Glomerular visceral epithelial cell (primary cell): ENCODE data around the gene NBPF20.
A peak's percentile ranks its signal among the peaks of the same experiment; 100 is the strongest.
"Not testable (repeated sequence)": the region's sequence is repeated elsewhere in the genome, so short reads cannot be mapped to it uniquely, and the experiment has no call there.

Experiments
- DNase-seq: peaks from one replicate; pipeline ENCODE4 v3.0.0-alpha.2; 2016; ENCODE audit errors: extremely low spot score

The NBPF20 gene, protein sequence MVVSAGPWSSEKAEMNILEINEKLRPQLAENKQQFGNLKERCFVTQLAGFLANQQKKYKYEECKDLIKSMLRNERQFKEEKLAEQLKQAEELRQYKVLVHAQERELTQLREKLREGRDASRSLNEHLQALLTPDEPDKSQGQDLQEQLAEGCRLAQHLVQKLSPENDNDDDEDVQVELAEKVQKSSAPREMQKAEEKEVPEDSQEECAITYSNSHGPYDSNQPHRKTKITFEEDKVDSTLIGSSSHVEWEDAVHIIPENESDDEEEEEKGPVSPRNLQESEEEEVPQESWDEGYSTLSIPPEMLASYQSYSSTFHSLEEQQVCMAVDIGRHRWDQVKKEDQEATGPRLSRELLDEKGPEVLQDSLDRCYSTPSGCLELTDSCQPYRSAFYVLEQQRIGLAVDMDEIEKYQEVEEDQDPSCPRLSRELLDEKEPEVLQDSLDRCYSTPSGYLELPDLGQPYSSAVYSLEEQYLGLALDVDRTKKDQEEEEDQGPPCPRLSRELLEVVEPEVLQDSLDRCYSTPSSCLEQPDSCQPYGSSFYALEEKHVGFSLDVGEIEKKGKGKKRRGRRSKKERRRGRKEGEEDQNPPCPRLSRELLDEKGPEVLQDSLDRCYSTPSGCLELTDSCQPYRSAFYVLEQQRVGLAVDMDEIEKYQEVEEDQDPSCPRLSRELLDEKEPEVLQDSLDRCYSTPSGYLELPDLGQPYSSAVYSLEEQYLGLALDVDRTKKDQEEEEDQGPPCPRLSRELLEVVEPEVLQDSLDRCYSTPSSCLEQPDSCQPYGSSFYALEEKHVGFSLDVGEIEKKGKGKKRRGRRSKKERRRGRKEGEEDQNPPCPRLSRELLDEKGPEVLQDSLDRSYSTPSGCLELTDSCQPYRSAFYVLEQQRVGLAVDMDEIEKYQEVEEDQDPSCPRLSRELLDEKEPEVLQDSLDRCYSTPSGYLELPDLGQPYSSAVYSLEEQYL (N-terminal part only)

DNA sequence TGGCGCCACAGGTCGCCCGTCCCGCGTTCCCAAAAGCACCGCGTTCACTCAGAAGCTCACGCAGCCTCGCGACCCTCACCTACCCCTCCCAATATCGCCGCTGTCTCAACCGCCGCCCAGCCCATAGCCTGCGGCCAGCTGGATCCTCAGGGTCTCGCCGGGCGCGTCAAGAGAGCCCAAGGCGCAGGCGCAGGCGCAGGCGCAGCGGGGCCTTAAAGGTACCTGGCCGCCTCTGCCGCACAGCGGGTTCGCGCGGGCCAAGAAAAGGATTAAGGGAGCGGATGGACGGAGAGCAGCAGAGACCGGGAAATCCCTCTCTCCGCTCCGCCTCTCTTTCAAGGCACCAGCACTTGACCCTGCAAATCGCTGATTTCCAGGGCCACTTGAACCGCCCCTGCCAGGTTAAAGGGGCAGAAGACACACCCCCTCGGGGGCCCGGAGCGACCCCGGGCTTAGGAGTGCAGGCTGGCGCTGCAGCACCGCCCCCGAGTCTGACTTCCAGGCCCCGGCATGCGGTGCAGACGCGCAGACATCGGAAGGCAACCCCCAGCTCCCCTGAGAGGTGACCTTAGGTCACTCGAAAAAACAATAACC lies at the start of gene NBPF20:
Gene NBPF20 (minus strand): TSS at position 168 of the 594 bp plus-strand sequence. CDS start 20,331 bp downstream, outside the sequence.
- DNase-seq, result peak; percentile 84

DNA sequence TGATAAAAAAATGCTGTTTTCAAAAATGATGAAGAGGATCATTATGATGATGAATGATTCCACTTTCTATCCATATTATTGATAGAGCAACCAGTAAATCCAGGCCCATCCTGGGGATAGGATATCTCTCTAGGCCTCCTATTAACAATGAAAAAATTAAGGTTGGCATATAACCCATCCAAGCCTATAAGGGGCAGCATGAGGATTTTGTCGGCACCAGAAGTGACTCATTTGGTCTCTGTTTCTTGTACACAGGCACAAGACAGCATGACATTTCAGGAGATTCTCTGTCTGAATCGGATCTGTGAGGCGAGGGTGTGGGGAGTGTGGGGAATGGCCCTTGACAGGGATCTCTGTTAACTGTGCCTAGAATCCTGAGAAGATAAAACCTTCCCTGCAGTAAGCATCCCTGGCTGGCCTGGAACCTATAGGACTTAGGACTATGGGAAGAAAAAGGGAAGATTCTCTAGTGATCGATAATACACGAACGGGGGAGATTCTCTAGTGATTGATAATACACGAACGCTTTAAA lies 49.5 kb upstream of the NBPF20 start:
- not testable (repeated sequence) for DNase-seq

DNA sequence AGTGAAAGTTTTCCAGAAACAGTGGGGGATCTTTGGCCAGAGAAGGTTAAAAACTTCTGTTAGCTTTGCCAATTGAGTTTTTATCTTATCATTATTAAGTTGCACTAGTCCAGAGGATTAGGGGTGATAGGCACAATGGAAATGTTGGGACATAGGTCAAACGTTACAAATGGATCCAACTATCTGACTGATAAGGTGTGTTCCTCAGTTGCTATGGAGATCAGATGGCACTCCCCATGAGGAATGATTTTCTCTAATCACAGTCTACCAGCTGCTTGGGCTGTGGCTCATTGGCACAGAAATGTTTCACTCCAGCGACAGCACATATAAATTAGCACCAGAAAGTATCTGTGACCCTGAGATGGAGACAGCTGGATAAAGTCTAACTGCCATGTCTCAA lies 47.3 kb upstream of the NBPF20 start:
- not testable (repeated sequence) for DNase-seq

DNA sequence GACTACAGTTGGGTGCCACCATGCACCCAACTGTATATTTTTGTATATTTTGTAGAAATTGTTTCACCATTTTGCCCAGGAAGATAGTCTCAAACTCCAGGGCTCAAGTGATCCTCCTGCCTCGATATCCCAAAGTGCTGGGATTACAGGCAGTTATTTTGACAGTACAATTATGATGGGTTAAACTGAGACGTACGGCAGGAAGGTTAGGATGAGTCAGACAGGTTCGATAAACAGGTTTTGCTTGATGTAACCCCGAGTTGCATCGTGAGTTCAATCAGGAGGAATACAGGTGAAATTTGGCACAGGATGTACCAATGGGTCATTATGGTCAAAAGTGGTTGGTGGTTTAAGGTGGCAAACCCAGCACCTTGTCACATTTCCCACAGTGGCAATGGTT lies 46.0 kb upstream of the NBPF20 start:
- DNase-seq, result not testable (repeated sequence)

DNA sequence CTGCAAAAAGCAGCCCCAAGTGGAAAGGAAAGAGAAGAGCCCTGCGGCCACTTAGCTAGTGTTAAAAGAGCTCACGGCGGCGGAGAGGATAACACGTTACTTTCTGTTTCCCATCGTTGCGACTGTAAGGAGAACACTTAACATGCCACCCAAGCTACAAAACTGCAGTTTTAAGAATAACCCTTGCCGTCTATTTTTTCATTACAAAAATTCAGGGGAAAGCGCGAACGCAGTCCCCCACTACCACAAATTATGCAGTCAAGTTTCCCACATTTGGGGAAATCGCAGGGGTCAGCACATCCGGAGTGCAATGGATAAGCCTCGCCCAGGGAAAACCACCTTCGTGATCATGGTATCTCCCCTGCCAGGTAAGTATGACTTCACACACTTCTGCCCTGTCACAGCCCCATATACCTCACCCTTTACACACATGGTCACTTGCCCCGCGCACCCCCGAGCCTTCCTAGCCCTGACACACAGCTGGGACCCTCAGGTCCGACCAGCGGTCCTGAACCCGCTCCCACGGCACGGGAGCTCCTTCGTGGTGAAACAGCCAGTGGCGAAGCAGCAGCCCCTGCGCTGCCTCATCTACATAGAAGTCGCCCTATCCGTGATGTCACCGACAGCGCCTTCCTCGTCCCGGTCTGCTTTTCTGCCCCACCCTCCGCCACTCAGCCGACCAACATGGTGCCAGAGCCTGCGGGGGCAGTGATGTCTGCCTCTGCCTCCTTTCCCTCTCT lies 40.2 kb upstream of the NBPF20 start:
- peak; percentile 90 for DNase-seq

DNA sequence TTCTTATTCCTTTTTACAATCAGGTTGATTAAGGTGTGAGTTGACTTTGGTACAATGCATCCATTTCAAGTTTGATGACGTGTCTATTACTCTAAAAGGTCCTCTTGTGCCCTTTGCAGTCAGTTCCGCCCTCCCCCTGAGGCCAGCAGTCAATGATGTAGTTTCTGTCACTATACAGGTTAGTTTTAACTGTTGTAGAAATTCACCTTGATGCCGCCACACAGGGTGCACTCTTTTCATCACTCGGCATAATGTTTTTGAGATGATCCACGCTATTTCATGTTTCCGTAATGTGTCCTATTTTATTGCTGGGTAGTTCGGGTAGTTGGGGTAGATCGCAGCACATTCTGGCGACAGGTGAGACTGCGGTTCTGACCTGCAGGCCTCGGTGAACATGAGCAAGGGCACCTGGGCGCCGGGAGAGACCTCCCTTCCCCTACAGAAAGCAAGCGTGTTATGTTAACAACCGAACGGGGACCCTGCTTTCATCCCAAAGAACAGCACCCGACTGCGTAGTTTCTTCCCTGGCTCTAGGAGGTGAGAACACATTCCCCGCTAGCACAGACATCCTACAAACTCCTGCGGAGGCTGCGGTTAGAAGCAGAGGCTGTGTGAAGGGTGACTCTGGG lies 39.4 kb upstream of the NBPF20 start:
- DNase-seq, result not testable (repeated sequence)

DNA sequence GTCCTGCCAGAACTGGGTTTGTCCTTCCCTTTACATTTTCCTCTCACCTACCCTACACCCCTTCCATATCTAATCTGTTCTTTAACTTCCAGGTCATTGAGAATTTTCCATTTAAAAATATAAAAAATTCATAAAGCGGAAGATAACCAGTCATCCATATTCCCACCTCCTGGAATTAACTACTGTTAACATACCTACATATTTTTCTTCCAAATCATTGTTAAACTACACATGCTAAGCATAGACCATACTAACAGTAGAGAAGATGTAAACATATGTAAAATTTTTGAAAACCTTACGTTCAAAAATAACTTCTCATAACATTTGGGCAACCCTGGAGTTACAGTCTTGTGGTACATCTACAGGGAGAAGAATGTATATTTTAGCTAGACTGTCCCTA lies 38.6 kb upstream of the NBPF20 start:
- DNase-seq, result not testable (repeated sequence)

DNA sequence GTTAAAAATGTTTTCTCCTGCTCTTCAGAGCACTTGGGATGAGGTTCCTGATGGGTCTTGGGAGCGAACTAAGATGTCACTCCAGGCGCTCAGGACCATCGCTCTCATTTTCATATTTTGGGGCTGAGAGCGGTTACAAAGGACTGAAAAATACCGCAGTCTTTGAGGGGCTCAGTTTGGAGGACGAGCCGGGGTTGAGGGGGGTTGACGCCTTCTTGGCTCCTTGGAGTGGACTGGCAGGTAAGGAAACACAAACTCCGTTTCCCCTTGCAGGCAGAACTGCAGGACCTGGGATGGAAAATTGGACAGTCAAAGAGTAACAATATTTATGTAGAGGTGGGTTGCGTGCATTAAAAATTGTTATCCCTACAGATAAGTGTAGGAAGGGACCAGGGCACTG lies 35.3 kb upstream of the NBPF20 start:
- not testable (repeated sequence) for DNase-seq

DNA sequence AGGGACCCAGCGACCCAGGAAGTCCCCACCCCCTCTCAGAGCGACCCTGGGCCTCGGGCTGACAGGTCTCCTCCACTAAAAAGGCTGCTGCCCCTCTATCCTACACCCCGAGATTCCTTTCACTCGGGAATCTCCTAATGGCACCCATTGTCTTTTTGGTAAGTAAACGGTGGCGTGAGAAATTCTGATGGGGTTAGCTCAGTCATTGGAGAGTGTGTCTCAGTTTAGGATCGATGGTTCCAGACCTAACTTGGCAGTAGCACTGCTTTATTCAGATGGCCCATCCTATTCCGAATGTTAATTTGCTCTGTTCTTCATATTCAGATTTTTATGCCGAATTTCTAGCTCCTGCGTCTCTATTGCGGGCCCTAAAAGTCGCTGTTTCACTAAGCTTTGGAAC lies 34.6 kb upstream of the NBPF20 start:
- DNase-seq, result not testable (repeated sequence)

DNA sequence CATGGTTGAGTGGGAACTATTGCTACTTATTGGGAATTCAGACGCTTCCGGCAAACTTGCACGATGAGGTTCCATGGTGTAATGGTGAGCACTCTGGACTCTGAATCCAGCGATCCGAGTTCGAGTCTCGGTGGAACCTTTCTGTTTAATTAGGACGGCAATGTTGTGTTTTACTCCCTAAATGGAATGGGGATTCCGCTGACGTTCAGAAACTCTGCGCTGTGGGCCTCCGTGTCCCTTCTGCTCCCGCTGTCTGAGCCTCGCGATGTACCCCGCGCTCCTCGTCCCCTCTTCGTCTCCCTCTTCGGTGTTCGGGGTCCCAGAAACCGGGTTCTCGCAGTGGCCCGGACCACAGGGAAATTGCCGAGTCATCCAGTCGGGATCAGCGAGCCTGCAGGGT lies 34.2 kb upstream of the NBPF20 start:
- DNase-seq, result not testable (repeated sequence)

DNA sequence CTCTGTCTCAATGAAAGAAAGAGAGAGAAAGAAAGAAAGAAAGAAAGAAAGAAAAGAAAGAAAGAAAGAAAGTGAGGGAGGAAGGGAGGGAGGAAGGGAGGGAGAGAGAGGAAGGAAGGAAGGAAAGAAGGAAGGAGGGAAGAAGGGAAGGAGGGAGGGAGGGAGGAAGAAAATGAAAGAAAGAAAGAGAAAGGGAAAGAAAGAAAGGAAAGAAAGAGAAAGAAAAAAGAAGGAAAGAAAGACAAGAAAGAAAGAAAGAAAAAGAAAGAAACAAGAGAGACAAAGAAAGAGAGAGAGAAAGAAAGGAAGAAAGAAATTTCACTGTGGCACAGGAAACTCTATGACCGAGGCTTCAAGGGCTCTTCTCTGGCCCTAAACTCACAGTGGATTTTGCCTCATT lies 33.7 kb upstream of the NBPF20 start:
- DNase-seq, result not testable (repeated sequence)

DNA sequence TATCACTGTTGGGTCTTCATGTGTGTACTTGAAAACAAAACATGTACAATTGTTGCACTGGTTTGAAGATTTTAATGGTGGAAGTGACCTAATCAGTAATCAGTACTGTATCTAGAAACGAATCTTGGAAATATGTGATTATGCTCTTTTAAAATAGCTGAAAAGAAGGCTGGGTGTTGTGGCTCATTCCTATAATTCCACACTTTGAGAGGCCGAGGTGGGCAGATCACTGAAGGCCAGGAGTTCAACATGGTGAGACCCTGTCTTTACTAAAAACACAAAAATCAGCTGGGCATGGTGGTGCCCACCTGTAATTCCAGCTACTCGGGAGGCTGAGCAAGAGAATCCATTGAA lies 29.4 kb upstream of the NBPF20 start:
- DNase-seq, result not testable (repeated sequence)

DNA sequence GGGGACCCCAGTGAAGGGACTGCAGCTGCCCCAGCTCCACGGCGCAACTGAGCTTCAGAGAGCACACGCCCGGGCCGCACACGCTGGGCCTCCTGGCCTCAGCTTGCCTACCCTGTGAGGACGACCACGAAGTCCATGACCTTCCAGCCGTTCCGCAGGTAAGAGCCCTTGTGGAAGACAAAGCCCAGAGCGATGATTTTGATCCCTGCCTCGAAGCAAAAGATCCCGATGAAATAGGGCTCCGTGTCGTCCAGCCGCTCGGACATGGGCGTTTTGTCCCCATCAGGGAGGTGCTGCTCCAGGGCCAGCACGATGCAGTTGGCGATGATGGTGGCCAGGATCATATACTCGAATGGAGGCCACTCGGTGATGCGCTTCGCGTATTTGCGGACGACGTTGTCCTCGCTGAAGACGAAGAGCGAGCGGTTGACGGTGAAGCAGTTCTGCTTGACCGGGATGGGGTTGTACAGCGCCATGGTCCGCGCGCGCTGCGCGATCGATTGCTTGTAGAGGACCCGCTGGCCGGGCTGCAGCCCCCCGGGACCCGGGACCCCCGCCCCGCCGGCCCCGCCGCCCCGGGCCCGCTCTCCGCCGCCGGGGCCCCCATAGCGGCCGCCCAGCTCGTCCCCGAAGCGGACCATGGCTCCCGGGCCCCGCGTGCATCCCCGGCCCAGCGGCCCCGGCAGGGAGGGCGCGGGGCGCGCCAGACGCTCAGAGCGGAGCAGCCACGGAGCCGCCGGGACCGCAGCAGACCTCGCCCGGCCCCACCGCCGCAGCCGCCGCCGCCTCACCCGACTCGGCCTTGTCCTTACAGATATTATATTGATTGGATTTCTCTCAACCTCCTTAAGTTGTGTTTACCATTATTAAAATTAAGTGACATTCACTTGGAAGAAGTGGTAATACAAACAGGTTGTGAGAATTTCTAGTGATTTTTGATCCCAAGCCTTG lies 28.7 kb upstream of the NBPF20 start:
- not testable (repeated sequence) for DNase-seq

DNA sequence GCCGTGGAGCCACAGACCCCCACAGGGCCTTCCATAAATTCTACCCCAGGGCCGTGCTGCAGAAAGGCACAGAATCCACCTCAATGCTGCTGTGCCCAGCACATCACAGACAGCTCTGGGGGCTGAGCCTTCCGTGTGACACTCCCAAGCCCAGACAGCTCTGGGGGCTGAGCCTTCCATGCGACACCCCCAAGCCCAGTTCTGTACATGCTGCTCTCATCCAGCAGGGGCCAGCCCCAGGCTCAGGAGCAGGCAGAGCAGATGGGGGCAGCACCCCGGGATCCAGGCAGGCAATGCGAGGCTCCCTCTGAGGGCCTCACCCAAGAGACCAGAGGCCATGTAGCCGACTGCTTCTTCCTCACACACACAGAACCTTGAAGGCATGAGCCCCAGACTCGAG lies 27.1 kb upstream of the NBPF20 start:
- not testable (repeated sequence) for DNase-seq

DNA sequence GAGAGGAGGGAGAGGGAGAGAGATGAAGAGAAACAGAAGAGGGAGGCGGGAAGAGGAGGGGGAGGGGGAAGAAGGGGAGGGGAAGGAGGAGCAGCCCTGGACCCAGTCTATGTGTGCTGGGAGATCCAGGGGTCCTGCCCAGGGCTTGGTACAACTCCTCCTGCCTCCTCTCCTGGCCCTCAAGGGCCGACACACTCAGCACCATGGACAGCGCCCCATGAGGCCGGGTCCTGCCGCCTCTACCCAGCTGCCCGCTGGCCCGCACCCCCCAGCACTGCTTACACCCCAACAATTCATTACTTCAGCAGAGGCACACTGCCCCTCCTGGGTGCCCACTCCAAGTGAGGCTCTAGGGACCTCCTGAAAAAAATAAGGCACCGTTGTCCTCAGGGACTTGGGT lies 26.5 kb upstream of the NBPF20 start:
- DNase-seq, result peak; percentile 17

DNA sequence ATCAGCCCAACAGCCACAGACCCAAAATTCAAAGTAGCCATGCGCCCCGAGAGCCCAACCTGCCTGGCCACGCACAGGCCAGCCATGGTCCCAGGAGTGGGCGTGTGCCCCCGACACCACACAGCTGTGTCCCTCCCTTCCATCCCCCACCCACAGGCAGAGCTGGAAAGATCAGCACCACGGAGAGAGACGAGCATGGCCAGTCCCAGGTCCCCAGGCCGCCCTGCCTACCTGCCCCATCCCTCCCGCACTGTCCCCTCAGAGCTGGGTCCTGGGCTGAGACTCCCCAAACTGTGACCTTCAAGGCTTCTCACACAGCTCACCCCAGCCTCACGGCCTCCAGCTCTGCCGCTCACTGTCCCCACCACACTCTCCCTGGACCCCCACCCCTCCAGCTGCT lies 19.8 kb upstream of the NBPF20 start:
- not testable (repeated sequence) for DNase-seq

DNA sequence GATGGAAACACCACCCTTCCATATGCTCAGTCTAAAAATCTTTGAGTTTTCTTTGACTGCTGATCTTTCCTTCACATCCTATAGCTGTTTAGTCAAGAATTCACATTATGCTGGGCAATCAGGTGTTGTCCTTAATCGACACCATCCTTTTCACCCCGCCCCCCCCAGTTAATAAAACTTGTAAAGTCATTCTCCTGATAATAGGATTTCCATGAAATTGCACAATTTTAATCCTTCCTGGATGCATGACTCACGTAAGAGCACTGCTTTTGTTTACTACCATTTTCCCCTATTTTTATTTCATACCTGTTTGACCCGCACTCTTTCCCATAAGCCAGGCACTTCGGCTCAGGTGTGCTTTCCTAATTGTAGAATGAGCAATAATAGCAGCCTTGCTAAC lies 16.9 kb upstream of the NBPF20 start:
- not testable (repeated sequence) for DNase-seq

DNA sequence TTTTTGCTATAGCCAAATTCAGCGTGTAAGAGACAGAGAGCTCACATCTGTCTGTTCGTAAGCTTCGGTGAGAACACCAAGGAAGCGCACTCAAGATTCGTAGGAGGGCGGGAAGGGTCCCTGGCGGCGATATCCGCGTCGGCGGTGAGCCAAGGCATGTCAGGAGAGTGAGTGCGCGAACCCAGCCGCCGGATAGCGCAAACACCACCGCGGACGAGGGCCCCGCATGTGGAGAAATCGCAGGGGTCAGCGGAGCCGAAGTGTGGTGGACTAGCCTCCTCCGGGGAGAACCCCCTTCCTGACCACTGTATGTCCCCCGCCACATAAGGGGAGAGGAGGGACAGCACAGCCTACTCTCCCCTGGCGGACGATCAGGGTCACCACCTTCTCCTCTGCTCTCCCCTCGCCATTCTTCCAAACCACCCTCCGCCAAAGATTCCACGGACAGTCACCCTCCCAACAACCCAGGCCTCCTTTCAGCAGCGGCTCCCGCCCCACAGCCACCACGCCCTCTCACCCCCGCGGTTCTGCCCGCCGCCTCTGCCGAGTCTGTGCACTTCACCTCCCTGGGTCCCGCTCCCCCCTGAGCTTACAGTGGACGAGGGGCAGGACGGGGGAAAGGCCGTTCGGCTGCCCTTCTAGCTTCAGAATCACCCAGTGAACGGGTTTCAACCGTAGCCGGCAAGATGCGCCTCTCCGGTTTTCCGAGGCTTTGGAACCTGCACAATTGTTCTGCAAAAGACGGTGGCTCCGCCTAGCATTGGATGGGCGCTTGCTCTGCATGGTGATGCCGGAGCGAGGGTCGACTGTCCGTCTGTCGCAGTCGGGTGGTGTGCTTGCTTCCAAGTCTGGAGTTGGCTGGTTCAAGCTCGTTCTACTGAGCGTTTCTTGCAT lies 6.2 kb upstream of the NBPF20 start:
- not testable (repeated sequence) for DNase-seq
